SK-N-SH treated with all-trans-retinoic acid at 6 μM for 48 hours (cell line): ENCODE measurements around the gene JAGN1.
"Not testable (repeated sequence)": the region's sequence is repeated elsewhere in the genome, so short reads cannot be mapped to it uniquely, and the experiment has no call there.

Experiments used
- ATAC-seq: fragments of 200-7000 bp; cut with Tn5 transposase; 3 replicates; pipeline ENCODE4 v1.9.1; 2020; ENCODE audit warnings: mild to moderate bottlenecking, moderate library complexity
- ARNTL ChIP-seq: fragments of 450-650 bp; formaldehyde crosslinking; IDR thresholded peaks from 2 replicates; pipeline ENCODE4 v1.5.0; 2020; ENCODE audit warnings: low read depth, mild to moderate bottlenecking, moderate library complexity, borderline replicate concordance
- BACH2 ChIP-seq: fragments of 250-450 bp; sonication (Bioruptor Pico); IDR thresholded peaks from 2 replicates; pipeline ENCODE4 v1.9.0; 2021; ENCODE audit warnings: mild to moderate bottlenecking, borderline replicate concordance
- CREB5 ChIP-seq: fragments of 250-450 bp; sonication (Bioruptor Pico); IDR thresholded peaks from 2 replicates; pipeline ENCODE4 v1.5.1; 2020; ENCODE audit warnings: low read depth, mild to moderate bottlenecking, moderate library complexity
- CSDC2 ChIP-seq: fragments of 250-450 bp; sonication (Bioruptor Pico); IDR thresholded peaks from 2 replicates; pipeline ENCODE4 v1.5.0; 2020; ENCODE audit warnings: mild to moderate bottlenecking, moderate library complexity
- GLIS3 ChIP-seq: fragments of 250-450 bp; sonication (Bioruptor Pico); IDR thresholded peaks from 2 replicates; pipeline ENCODE4 v1.5.0; 2020; ENCODE audit warnings: mild to moderate bottlenecking, moderate library complexity
- ISL1 ChIP-seq: fragments of 250-450 bp; sonication (Bioruptor Pico); IDR thresholded peaks from 2 replicates; pipeline ENCODE4 v2.1.2; 2022; ENCODE audit warnings: mild to moderate bottlenecking, moderate library complexity
- OSR1 ChIP-seq: fragments of 250-450 bp; sonication (Bioruptor Pico); IDR thresholded peaks from 2 replicates; pipeline ENCODE4 v1.8.0; 2022; ENCODE audit warnings: moderate library complexity, mild to moderate bottlenecking, inconsistent platforms
- PPARA ChIP-seq: fragments of 250-450 bp; sonication (Bioruptor Pico); IDR thresholded peaks from 2 replicates; pipeline ENCODE4 v1.5.0; 2020; ENCODE audit warnings: mild to moderate bottlenecking, borderline replicate concordance
- RARB ChIP-seq: fragments of 250-450 bp; sonication (Bioruptor Pico); IDR thresholded peaks from 2 replicates; pipeline ENCODE4 v1.8.0; 2021; ENCODE audit warnings: mild to moderate bottlenecking, moderate library complexity
- SNAI2 ChIP-seq: fragments of 250-450 bp; sonication (Bioruptor Pico); IDR thresholded peaks from 2 replicates; pipeline ENCODE4 v1.5.0; 2020; ENCODE audit warnings: mild to moderate bottlenecking, moderate library complexity
- TCF4 ChIP-seq: fragments of 250-450 bp; sonication (Bioruptor Pico); IDR thresholded peaks from 2 replicates; pipeline ENCODE4 v1.8.0; 2021; ENCODE audit warnings: mild to moderate bottlenecking, moderate library complexity, borderline replicate concordance
- TOX ChIP-seq: fragments of 250-450 bp; sonication (Bioruptor Pico); IDR thresholded peaks from 2 replicates; pipeline ENCODE4 v1.8.0; 2021; ENCODE audit warnings: mild to moderate bottlenecking, moderate library complexity, borderline replicate concordance
- ZC3H10 ChIP-seq: fragments of 250-450 bp; sonication (Bioruptor Pico); IDR thresholded peaks from 2 replicates; pipeline ENCODE4 v1.5.1; 2021; ENCODE audit warnings: mild to moderate bottlenecking, moderate library complexity
- ZFP30 ChIP-seq: fragments of 450-650 bp; formaldehyde crosslinking; IDR thresholded peaks from 2 replicates; pipeline ENCODE4 v1.5.0; 2022; ENCODE audit warnings: mild to moderate bottlenecking, moderate library complexity
- ZNF70 ChIP-seq: fragments of 450-650 bp; formaldehyde crosslinking; IDR thresholded peaks from 2 replicates; pipeline ENCODE4 v1.5.0; 2020; ENCODE audit warnings: mild to moderate bottlenecking, moderate library complexity
- ZNF8 ChIP-seq: fragments of 450-650 bp; formaldehyde crosslinking; IDR thresholded peaks from 2 replicates; pipeline ENCODE4 v1.5.0; 2020; ENCODE audit warnings: mild to moderate bottlenecking, moderate library complexity
- TF ChIP-seq, protein P1 (sequence below): fragments of 250-450 bp; sonication (Bioruptor Pico); IDR thresholded peaks from 2 replicates; pipeline ENCODE4 v1.5.1; 2021; ENCODE audit warnings: mild to moderate bottlenecking, moderate library complexity
- TF ChIP-seq, protein P2 (sequence below): fragments of 250-450 bp; sonication (Bioruptor Pico); IDR thresholded peaks from 2 replicates; pipeline ENCODE4 v1.8.0; 2021; ENCODE audit warnings: low read depth, mild to moderate bottlenecking, moderate library complexity, borderline replicate concordance
- TF ChIP-seq, protein P3 (sequence below): fragments of 250-450 bp; sonication (Bioruptor Pico); IDR thresholded peaks from 2 replicates; pipeline ENCODE4 v1.8.0; 2020; ENCODE audit warnings: mild to moderate bottlenecking, moderate library complexity, borderline replicate concordance

The JAGN1 gene

DNA sequence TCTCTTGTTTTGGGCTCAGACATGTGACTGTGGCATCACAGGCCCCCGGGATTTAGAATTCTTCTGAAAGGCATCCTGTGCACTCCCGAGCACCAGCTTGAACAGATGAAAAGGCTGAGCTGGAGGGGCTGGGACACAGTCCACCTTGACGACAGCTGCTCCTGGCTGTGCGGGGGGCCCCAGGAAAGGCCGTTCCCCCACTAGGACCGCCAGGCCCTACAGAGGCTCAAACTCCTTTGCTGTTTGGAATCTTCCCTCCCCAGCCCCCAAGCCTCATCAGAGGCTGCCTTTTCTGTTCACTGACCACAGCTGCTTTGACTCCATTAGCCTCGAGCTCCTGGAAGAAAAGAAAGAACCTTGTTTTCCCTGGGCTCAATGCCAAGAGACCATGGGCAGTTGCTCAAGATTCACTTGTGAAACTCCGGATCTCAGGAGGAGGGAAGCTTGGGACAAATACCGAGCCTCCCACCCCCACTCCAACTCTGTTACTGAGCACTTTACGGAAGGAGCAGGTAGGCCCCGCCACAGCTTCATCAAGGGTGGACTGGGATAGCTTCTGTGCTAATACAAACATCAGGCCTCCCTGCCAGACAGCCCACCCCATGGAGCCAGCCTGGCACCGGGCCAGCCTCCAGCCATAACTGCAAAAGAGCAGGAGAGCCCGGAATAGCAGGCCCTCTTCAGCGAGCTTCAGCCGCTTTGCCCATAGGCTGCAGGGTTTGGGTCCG, 26.0 kb upstream of the JAGN1 start:
- TF ChIP-seq OSR1 (CRISPR knock-in tag): no peak
- TF ChIP-seq ZNF8 (CRISPR knock-in tag): no peak
- no peak for TF ChIP-seq ISL1 (CRISPR knock-in tag)
- TF ChIP-seq CSDC2 (CRISPR knock-in tag): no peak
- no peak for TF ChIP-seq ZFP30
- TF ChIP-seq RARB (CRISPR knock-in tag): no peak
- TF ChIP-seq, protein P1, sequence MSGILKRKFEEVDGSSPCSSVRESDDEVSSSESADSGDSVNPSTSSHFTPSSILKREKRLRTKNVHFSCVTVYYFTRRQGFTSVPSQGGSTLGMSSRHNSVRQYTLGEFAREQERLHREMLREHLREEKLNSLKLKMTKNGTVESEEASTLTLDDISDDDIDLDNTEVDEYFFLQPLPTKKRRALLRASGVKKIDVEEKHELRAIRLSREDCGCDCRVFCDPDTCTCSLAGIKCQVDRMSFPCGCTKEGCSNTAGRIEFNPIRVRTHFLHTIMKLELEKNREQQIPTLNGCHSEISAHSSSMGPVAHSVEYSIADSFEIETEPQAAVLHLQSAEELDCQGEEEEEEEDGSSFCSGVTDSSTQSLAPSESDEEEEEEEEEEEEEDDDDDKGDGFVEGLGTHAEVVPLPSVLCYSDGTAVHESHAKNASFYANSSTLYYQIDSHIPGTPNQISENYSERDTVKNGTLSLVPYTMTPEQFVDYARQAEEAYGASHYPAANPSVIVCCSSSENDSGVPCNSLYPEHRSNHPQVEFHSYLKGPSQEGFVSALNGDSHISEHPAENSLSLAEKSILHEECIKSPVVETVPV (CRISPR knock-in tag): no peak
- TF ChIP-seq, protein P2, sequence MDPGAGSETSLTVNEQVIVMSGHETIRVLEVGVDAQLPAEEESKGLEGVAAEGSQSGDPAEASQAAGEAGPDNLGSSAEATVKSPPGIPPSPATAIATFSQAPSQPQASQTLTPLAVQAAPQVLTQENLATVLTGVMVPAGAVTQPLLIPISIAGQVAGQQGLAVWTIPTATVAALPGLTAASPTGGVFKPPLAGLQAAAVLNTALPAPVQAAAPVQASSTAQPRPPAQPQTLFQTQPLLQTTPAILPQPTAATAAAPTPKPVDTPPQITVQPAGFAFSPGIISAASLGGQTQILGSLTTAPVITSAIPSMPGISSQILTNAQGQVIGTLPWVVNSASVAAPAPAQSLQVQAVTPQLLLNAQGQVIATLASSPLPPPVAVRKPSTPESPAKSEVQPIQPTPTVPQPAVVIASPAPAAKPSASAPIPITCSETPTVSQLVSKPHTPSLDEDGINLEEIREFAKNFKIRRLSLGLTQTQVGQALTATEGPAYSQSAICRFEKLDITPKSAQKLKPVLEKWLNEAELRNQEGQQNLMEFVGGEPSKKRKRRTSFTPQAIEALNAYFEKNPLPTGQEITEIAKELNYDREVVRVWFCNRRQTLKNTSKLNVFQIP (CRISPR knock-in tag): no peak
- ATAC-seq: peak; percentile 28

DNA sequence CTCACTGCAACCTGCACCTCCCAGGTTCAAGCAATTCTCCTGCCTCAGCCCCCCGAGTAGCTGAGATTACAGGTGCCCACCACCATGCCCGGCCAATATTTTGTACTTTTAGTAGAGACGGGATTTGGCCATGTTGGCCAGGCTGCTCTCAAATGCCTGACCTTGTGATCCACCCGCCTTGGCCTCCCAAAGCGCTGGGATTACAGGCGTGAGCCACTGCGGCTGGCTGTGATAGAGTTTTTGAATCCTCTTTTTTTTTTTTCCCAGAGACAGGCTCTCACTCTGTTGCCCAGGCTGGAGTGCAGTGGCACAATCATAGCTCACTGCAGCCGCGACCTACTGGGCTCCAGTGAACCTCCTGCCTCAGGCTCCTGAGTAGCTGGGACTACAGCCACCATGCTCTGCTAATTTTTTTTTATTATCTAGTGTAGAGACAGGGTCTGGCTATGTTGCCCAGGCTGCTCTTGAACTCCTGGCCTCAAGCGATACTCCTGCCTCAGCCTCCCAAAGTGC, 25.2 kb upstream of the JAGN1 start:
- ATAC-seq: not testable (repeated sequence)

- TF ChIP-seq ZFP30: no peak
- TF ChIP-seq, protein P1 (CRISPR knock-in tag): no peak
- no peak for ATAC-seq
Measured at GRCh38 chr3:9866639-9867038, 23.8 kb upstream of the JAGN1 start.

DNA sequence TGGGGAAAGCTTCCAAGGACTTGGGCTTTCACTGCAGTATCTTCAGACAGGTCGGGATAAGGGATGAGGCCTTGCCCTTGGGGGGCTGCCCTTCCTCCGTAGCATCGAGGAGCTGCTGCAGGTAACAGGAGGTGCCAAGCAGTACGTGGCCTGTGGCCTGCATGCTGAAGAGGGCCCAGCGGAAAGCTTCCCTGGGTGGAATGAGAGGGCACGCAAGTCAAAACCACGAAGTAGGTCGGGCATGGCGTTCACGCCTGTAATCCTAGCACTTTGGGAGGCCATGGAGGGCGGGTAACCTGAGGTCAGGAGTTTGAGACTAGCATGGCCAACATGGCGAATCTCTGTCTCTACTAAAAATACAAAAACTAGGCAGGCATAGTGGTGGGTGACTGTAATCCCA, 23.3 kb upstream of the JAGN1 start:
- ATAC-seq: no peak
- TF ChIP-seq ISL1 (CRISPR knock-in tag) (no peak), CSDC2 (CRISPR knock-in tag) (no peak), ZNF70 (CRISPR knock-in tag) (no peak), SNAI2 (CRISPR knock-in tag) (no peak), BACH2 (CRISPR knock-in tag) (no peak), RARB (CRISPR knock-in tag) (no peak), ZC3H10 (CRISPR knock-in tag) (no peak), TOX (CRISPR knock-in tag) (no peak), PPARA (CRISPR knock-in tag) (no peak), CREB5 (CRISPR knock-in tag) (no peak), ZFP30 (no peak), ARNTL (CRISPR knock-in tag) (no peak), OSR1 (CRISPR knock-in tag) (no peak), TCF4 (CRISPR knock-in tag) (no peak)

DNA sequence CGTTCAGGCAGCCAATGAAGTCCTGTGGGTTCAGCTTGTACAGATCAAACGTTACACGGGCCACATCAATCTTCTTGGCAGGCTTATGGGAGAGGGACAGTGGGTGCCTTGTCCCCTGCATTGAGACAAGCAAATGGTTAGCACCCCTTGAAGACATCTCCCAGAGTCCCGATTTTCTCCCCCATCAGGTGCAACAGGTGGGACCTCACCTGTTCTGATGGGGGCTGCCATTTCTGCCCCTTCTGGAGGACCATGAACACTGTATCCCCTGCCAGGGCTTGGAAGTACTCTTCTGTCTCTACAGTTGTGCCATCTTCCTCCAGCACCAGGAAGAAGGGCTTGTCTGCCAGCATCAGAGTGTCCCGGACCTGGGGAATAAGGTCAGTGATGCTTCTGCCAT, 20.5 kb upstream of the JAGN1 start:
- no peak for ATAC-seq
- no peak for TF ChIP-seq GLIS3
- TF ChIP-seq, protein P3, sequence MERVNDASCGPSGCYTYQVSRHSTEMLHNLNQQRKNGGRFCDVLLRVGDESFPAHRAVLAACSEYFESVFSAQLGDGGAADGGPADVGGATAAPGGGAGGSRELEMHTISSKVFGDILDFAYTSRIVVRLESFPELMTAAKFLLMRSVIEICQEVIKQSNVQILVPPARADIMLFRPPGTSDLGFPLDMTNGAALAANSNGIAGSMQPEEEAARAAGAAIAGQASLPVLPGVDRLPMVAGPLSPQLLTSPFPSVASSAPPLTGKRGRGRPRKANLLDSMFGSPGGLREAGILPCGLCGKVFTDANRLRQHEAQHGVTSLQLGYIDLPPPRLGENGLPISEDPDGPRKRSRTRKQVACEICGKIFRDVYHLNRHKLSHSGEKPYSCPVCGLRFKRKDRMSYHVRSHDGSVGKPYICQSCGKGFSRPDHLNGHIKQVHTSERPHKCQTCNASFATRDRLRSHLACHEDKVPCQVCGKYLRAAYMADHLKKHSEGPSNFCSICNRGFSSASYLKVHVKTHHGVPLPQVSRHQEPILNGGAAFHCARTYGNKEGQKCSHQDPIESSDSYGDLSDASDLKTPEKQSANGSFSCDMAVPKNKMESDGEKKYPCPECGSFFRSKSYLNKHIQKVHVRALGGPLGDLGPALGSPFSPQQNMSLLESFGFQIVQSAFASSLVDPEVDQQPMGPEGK (CRISPR knock-in tag): no peak
- TF ChIP-seq ZC3H10 (CRISPR knock-in tag): no peak
